ENCODE results near the gene CYREN.

Gene CYREN

DNA sequence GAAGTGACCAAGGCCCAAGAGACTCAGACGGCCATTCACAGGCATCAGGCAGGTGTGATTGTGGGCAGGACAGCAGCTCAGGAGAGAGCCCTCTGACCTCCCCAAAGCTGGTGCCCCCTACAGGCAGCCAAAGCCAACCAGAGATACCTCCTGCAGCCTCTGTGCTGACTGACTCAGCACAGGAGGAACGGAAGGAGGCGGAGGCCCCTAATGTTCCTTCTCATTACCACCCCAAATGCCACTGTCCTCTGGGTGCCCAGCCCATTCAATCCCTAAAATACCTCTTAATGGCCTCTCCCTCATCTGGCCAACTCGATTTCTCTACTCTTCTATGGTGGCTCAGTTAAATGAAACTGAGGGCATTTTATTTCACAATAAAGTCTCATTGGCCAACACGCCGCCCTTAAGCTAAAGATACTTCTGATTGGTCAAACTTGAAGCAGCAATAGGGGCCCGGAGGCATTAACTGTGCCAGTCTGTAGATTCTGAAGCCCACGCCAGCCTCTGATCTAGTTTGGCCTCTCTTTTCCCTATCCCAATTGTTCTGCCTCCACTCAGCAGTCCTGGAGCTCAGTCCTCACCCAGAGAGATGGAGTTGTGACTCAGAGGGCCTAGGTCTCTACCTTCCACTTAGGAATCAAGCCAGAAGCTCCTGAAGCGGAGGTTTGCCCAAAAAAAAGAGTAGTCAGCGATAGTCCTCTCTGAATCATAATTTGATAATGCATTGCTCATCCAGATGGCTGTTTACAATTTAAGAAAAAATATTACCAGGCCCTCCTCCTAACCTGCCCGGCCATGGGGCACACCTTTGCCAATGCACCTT lies 1.2 kb downstream of the CYREN start:
- TF ChIP-seq, protein P1, sequence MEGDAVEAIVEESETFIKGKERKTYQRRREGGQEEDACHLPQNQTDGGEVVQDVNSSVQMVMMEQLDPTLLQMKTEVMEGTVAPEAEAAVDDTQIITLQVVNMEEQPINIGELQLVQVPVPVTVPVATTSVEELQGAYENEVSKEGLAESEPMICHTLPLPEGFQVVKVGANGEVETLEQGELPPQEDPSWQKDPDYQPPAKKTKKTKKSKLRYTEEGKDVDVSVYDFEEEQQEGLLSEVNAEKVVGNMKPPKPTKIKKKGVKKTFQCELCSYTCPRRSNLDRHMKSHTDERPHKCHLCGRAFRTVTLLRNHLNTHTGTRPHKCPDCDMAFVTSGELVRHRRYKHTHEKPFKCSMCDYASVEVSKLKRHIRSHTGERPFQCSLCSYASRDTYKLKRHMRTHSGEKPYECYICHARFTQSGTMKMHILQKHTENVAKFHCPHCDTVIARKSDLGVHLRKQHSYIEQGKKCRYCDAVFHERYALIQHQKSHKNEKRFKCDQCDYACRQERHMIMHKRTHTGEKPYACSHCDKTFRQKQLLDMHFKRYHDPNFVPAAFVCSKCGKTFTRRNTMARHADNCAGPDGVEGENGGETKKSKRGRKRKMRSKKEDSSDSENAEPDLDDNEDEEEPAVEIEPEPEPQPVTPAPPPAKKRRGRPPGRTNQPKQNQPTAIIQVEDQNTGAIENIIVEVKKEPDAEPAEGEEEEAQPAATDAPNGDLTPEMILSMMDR (IDR thresholded peaks at IDR 0.05) = peak; percentile 70

DNA sequence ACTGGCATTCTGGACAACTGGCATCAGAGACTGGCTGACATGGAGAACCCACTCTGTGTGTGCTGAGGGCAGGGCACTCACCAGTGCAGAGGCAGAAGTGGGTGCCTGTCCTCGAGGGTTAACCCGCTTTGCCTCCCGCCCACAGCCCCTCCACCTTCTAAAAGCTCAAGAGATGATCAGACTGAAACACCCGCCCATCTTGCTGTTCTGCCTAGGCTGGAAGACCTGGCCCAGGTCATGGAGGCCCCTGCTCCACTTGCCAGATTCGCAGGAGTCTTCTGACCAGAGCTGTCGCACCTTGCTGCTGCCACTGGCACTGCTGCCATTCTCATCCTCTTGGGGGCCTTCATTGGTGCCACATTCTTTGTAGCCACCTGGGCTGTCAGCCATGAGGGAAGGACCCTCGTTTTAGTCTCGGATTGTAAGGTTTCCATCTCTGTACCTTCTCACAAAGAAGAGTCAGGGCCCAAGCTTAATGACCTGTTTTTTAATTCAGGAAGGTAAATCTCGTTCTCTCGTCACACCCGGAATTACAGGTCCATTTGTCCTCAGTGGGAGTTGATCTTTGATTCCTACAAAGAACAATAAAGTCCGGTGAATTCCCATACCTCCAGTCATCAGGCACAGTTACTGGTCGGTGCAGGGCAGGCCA lies 1.9 kb downstream of the CYREN start:
- TF ChIP-seq, protein P1 (IDR thresholded peaks at IDR 0.05) = no peak

DNA sequence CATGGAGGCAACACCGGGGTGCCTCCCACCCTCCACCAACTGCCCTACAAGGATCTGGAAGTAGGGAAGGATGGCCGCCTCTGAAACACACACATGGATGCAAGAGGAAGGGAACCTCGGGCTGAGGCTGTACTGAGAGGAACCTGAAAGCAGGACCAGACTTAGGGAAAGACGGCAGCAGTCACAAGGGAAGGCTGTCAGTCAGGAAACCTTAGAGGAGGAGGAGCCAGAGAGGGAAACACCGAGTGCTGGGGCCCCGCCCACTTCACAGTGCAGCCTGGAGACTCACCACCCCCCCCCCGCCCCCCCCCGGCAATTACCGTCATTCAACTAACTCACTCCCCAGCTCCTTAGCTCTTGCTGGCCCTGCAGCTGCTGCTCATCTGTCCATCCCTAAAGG lies 2.5 kb downstream of the CYREN start:
- TF ChIP-seq, protein P1 (IDR thresholded peaks at IDR 0.05) = no peak

DNA sequence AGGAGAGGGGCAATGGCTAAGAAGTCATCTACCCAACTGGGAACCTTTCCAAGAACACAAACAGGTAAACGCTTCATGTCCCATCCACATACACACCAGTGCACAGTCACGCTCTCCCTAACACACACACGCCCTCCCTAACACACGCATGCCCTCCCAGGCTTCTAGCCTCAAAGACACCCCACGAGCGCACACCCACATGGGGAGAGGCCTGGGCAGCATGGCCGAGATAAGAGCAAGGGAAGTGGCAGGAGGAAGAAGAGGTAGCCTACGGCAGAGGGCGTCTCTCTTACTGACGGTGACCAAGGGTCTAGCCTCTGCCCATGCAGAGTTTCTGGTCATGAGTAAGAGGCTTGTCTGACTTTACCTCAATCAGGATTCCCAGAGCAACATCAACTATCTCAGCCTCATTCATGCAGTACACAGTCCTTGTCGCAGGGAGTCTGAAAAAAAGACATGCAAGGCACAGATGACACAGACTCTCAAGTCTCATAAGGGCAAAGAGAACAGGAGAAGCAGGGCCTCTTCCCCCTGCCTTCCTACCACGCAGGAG lies 3.1 kb downstream of the CYREN start:
- TF ChIP-seq, protein P1 (IDR thresholded peaks at IDR 0.05) = no peak

DNA sequence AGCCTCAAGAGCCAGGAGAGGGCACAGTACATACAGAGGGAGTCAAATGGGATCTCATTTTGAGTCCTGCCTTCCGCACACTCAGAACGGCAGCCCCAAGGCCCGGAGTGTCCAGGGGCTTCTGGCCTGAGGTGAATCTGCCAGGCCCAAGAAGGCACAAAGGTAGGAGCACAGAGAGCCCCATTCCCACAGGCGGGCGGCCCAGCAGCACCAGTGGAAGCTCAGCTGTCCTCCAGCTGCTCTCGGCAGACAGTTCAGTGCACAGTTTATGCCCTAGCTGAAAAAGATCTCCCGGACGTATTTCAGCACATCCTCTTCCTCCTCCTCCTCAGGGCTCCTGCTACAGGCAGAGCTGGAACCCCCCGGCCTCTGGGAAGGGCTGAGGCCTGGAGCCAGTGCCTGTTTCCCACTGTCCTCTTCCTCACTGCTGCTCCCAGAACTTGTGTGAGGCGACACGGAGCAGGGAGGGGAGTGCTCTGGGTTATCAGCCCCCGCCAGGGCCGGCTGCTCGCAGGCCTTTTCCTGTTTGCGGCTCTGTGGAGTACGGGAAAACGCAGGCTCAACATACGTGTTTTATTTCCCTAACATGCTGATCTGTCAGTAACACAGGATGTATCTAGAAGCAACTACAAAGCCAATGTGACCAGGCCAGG lies 4.0 kb downstream of the CYREN start:
- TF ChIP-seq, protein P1 (IDR thresholded peaks at IDR 0.05) = no peak

DNA sequence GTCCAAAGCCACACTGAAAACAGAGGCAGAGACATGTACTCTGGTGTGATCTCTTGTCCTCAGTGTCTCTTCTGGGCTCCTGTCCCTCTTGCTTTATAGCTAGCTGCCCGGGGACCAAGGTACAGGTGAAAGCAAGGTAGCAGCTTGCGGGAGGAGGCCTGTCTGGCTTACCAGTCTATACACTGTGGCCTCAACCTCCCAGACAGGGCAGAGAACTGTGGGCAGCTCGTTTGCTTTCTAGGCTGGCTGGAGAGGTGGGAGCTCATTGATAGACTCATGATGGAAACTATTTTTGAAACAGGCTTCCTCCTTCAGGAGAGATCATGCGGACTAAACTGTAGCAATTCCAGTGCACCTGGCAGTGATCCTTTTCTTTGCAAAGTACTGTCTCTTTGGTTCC lies 4.6 kb downstream of the CYREN start:
- TF ChIP-seq, protein P1 (IDR thresholded peaks at IDR 0.05) = no peak

DNA sequence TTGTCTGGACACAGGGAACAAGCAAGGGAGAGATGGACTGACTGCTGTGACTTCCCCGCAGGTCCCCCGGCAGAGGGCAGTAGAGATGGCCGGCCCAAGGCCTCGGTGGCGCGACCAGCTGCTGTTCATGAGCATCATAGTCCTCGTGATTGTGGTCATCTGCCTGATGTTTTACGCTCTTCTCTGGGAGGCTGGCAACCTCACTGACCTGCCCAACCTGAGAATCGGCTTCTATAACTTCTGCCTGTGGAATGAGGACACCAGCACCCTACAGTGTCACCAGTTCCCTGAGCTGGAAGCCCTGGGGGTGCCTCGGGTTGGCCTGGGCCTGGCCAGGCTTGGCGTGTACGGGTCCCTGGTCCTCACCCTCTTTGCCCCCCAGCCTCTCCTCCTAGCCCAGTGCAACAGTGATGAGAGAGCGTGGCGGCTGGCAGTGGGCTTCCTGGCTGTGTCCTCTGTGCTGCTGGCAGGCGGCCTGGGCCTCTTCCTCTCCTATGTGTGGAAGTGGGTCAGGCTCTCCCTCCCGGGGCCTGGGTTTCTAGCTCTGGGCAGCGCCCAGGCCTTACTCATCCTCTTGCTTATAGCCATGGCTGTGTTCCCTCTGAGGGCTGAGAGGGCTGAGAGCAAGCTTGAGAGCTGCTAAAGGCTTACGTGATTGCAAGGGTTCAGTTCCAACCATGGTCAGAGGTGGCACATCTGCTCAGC lies 6.0 kb downstream of the CYREN start:
- TF ChIP-seq, protein P1 (IDR thresholded peaks at IDR 0.05) = no peak

Measured in LNCAP (cell line).